Measurements from ENCODE around the gene JAM3.
"Not testable (repeated sequence)": the region's sequence is repeated elsewhere in the genome, so short reads cannot be mapped to it uniquely, and the experiment has no call there.

Gene JAM3

GRCh38 chr11:134113787-134114186, 44.9 kb downstream of the JAM3 start:
- DNase-seq: not testable (repeated sequence)

DNA sequence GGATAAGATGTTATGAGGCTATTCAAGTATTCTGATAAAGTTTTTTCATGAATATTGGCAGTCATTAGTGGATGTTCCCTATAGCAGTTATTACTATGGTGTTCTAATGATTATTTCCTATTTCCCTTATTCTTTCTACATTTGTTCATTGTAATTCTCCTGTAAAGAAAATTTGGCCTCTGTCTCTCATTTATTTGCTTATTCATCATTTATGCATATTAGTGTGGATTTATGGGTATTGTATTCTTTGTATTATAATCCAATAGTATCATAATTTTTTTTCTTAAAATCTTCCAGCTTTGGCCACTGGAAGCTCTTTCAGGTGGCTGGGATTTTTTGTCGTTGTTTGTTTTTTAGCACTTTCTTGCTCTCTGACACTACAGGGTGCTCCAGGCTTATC, 47.3 kb downstream of the JAM3 start:
- DNase-seq: no peak

DNA sequence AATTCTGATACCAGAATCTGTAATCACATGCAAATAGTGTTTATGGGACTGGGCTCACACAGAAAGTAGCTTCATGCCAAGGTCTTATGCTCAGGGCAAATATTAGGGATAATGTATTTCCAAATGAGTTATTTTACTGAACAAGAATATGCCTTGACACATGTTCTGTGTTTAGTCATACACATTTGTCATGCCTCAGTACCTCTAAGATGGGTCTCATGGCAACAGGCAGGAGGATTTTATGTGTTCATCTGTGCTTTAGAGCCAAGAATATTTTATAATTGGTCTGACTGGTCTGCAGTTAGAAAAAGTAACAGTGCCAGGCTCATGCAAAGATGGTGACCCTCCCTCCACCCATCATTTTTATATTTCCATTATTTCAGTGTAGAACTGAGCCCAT, 49.1 kb downstream of the JAM3 start:
- no peak for DNase-seq

DNA sequence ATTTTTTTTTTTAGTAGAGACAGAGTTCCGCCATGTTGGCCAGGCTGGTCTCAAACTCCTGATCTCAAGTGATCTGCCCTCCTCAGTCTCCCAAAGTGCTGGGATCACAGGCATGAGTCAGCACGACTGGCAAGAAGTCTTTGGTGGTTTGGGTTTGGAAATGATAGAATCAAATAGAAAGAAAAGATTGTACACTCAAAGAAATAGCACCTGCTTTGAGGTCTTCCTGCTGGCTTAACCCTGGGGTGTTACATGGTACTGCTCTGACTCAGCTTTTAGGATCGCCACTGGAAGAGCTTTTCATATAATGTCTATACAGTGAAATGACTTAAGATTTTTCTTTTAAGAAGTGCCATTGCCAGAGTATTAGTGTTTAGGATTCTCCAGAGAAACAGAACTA, 50.2 kb downstream of the JAM3 start:
- no peak for DNase-seq

GRCh38 chr11:134120143-134120850, 51.4 kb downstream of the JAM3 start:
- no peak for DNase-seq

DNA sequence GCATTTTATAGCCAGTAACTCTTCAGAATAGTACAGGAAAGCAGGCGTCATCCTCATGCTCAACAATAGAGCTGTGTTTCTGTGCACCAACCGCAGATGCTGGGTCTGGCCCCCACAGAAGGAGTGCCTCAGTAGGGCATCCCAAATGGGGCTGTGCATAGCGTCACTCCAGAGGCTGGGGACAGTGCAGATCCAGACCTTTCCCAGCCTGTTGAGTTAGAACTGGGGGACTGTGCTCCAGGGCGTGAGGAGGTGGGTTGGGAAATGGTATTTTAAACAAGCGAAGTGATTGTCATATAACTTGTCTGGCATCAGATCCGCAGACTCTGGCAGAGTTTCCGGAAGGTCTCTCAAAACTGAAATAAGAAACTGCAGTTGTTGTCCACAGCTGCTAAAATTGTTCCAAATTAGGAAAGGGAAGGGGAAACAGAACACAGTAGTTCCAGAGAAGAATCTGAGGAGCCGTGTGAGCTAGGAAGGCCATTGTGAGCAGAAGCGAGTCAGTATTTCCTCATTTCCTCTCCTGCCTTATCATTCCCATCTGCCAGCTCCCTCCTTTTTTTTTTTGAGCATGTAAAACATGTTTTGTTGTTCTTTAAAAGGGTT, 52.2 kb downstream of the JAM3 start:
- no peak for DNase-seq

GRCh38 chr11:134124660-134125451, 56.0 kb downstream of the JAM3 start:
- peak in 1 of 2 donors; percentile 16 for DNase-seq

- DNase-seq: no peak
Observed at GRCh38 chr11:134125507-134125906, 56.6 kb downstream of the JAM3 start.

DNA sequence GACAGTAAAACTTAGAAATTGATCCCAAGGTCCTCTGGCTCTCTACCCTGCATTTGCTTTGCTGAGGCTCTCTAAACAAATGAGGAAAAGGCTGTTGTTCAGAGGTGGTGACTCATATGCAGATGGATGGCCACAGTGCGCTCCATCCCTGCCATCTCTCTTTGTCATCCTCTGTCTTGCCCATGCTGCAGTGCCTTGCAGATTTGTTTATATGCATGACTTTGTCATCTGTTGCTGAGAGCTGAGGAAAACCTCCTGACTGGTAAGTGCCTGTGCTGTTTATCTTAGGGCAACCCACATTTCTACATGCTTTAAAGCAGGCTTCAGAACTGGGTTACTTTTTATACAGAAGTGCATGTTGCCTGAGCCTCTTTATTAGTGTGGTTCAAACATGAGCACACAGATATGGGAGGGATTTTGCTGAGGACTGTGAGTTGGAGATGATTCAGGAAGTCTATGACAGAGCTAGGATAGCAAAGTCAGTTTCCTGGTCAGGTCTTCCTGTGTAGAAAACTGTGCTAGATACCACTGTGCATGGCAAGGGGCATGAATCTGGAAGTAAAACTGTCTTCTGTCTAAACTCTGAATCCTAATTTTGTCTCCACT, 57.4 kb downstream of the JAM3 start:
- no peak for DNase-seq

- DNase-seq: no peak
Observed at GRCh38 chr11:134131628-134132244, 62.9 kb downstream of the JAM3 start.

- no peak for DNase-seq
Observed at GRCh38 chr11:134132808-134133207, 63.9 kb downstream of the JAM3 start.

GRCh38 chr11:134134167-134134566, 65.3 kb downstream of the JAM3 start:
- DNase-seq: no peak

- no peak for DNase-seq
Observed at GRCh38 chr11:134138376-134138775, 69.5 kb downstream of the JAM3 start.

- no peak for DNase-seq
Observed at GRCh38 chr11:134139303-134139872, 70.5 kb downstream of the JAM3 start.

GRCh38 chr11:134139873-134140331, 71.0 kb downstream of the JAM3 start:
- peak; percentile 39 to 44 for DNase-seq

DNA sequence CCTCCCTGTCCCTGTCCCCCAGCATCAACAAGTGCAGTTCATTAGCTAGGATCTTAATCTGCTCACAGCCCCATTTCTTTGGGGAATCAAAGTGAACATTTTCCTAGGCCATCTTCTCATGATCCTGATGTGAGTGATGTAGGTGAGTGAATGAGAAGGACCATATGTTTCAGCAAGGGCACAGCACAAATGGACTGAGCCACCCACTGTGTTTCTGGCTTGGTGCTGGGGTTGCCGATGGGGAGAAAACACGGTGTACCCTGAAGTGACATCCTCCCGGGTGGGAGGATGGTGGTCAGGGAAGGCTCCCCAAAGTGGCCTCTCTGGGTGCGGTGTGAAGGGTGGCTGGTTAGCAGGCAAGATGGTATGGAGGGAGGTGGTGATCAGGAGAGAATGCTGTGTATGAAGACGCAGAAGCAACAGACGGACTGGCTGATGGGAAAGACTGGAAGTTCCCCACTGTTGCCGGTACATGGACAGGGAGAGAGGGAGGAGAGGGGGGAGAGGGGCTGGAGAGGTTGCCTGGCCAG, 72.2 kb downstream of the JAM3 start:
- no peak for DNase-seq

DNA sequence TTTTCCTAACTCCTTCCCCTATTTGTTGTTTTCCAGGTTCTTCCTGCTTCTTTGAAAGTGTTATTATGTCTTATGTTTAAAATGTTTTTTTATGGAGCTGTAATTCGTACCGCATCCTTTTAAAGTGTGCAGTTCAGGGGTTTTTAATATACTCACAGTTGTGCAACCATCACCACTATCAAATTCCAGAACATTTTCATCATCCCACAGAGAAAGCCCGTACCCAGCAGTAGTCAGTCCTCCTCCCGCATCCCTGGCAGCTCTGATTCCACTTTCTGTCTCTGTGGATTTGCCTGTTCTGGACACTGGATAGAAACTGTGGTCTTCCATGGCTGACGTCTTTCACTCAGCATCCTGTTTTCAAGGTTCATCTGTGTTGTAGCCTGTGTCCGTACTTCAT, 73.7 kb downstream of the JAM3 start:
- DNase-seq: no peak

DNA sequence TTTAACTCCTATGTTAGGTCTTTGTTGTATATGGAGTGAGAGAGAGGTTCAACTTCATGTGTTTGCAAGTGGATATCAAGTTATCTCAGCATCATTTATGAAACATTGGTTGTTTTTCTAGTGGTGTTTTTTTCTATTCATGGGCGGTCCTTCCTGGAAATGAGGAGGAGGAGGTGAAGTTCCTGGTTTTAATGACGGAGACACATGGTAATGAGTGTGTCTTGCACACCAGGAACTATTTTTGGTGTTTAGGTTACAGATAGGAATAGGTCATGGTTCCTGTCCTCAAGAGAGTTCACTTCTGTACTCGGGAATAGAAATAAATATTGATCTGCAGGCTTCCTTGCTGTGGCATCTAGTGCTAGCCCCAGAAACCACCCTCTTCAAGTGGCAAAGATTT, 74.9 kb downstream of the JAM3 start:
- DNase-seq: no peak

- DNase-seq: no peak
Observed at GRCh38 chr11:134144744-134145143, 75.9 kb downstream of the JAM3 start.

DNA sequence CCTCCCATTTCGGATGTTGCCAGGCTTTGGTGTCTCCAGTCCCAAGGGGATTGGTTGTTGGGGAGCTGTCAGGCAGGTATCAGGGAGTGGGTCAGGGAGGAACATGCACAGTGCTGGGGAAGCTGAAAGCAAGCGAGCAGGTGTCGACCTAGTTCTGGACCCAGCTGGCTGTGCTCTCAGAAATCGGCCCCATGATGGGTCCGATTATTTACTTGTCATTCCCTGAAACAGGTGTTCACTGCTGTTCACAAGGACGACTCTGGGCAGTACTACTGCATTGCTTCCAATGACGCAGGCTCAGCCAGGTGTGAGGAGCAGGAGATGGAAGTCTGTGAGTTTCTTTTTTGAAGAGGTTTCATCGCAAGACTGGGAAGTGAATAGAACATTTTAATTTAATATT, 76.8 kb downstream of the JAM3 start:
- no peak for DNase-seq

- no peak for DNase-seq
Observed at GRCh38 chr11:134146598-134146997, 77.7 kb downstream of the JAM3 start.

DNA sequence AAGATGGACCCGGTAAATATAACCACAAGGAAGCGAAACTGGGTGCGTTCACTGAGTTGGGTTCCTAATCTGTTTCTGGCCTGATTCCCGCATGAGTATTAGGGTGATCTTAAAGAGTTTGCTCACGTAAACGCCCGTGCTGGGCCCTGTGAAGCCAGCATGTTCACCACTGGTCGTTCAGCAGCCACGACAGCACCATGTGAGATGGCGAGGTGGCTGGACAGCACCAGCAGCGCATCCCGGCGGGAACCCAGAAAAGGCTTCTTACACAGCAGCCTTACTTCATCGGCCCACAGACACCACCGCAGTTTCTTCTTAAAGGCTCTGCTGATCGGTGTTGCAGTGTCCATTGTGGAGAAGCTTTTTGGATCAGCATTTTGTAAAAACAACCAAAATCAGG, 80.5 kb downstream of the JAM3 start:
- no peak for DNase-seq
